Endothelial cell of umbilical vein (primary cell): ENCODE data around the gene IPP. TPM values are rescaled to one million over a fixed set of nuclear protein-coding genes. Genes with fewer than 3 reads are reported as not detected.
"Not testable (repeated sequence)": the region's sequence is repeated elsewhere in the genome, so short reads cannot be mapped to it uniquely, and the experiment has no call there.

Experiments
- BruUV-seq: library from RNA; stranded (reverse); fragments of 400-500 nt; replicated peaks from 2 replicates; lab custom pipeline; 2021; lab: Mats Ljungman, UMichigan
- CTCF ChIA-PET: fragments of 300-600, 350-600 bp; sonication (Branson Sonifier 250); formaldehyde crosslinking; loops from one replicate; lab custom pipeline; 2021; ENCODE audit warnings: antibody characterized with exemption, inconsistent platforms; lab: Charles Lee
- POLR2A ChIA-PET: fragments of 300-600, 350-600 bp; sonication (Branson Sonifier 250); formaldehyde crosslinking; loops from one replicate; lab custom pipeline; 2021; ENCODE audit warnings: antibody characterized with exemption, inconsistent platforms; lab: Charles Lee
- DNase-seq: peaks from one replicate; pipeline ENCODE4 v3.0.0-alpha.2; 2011; ENCODE audit warnings: low read depth, low spot score
- FAIRE-seq: peaks from 2 replicates; lab custom pipeline; 2011; peaks lifted over from hg19 to GRCh38; lab: Jason Lieb, UNC
- H2AFZ ChIP-seq: 2 replicates; pipeline ENCODE4 v1.6.0; 2012; ENCODE audit warnings: low read depth, low read length, control low read depth, inconsistent platforms
- H3K27ac ChIP-seq: 2 replicates; pipeline ENCODE4 v1.5.1; 2011; ENCODE audit warnings: low read depth, mild to moderate bottlenecking, control low read depth, low read length, moderate library complexity; ENCODE audit not compliant: insufficient read depth
- H3K27me3 ChIP-seq, 2 experiments: 2 replicates each; pipeline versions ENCODE4 v1.6.0 to v1.6.1; 2011; ENCODE audit warnings: low read length in 2 of 2, mixed read lengths in 1 of 2; ENCODE audit not compliant: control insufficient read depth in 2 of 2, insufficient read depth in 2 of 2
- H3K36me3 ChIP-seq, 2 experiments: 2 replicates in 1 of 2; 3 replicates in 1 of 2; pipeline ENCODE4 v1.5.1; 2011; ENCODE audit warnings: low read length in 2 of 2, mild to moderate bottlenecking in 1 of 2, moderate library complexity in 1 of 2; ENCODE audit not compliant: control insufficient read depth in 2 of 2, insufficient read depth in 2 of 2; ENCODE audit errors: extremely low read depth in 1 of 2
- H3K4me1 ChIP-seq: 3 replicates; pipeline ENCODE4 v1.5.1; 2011; ENCODE audit warnings: mild to moderate bottlenecking, low read length; ENCODE audit not compliant: control insufficient read depth, insufficient read depth; ENCODE audit errors: extremely low read depth
- H3K4me2 ChIP-seq: 2 replicates; pipeline ENCODE4 v1.6.1; 2011; ENCODE audit warnings: low read length, control low read depth, mixed read lengths; ENCODE audit not compliant: insufficient read depth
- H3K4me3 ChIP-seq, 3 experiments: fragments of 200-600 bp in 1 of 3; sonication (generic), shearing (Covaris generic) in 1 of 3; replicated peaks in 1 of 3; 2 replicates each; pipeline ENCODE4 v1.5.1; 2011 to 2016; ENCODE audit warnings: control low read depth in 3 of 3, low read length in 3 of 3, mild to moderate bottlenecking in 2 of 3, inconsistent platforms in 1 of 3, low read depth in 1 of 3, moderate library complexity in 1 of 3; ENCODE audit not compliant: insufficient read depth in 1 of 3
- H3K79me2 ChIP-seq: 2 replicates; pipeline ENCODE4 v1.6.0; 2012; ENCODE audit warnings: low read length, inconsistent platforms; ENCODE audit not compliant: control insufficient read depth, insufficient read depth
- H3K9ac ChIP-seq: replicated peaks from 2 replicates; pipeline ENCODE3; 2011; ENCODE audit warnings: low read length, control low read depth; ENCODE audit not compliant: insufficient read depth; ENCODE audit errors: extremely low read depth
- H3K9me1 ChIP-seq: replicated peaks from 3 replicates; pipeline ENCODE4 v1.6.0; 2011; ENCODE audit warnings: mild to moderate bottlenecking, low read length; ENCODE audit not compliant: control insufficient read depth, insufficient read depth; ENCODE audit errors: extremely low read depth
- H3K9me3 ChIP-seq: replicated peaks from 2 replicates; pipeline ENCODE4 v1.5.1; 2012; ENCODE audit warnings: low read length, inconsistent platforms; ENCODE audit not compliant: control insufficient read depth, insufficient read depth
- H4K20me1 ChIP-seq: replicated peaks from 2 replicates; pipeline ENCODE3; 2011; ENCODE audit warnings: mild to moderate bottlenecking, low read length; ENCODE audit not compliant: control insufficient read depth, insufficient read depth; ENCODE audit errors: extremely low read depth
- CTCF ChIP-seq, 2 donors: IDR thresholded peaks; 1 replicate in 1 of 2; 2 replicates in 1 of 2; pipeline ENCODE4 v1.5.1; 2011; ENCODE audit warnings: low read length in 2 of 2, mild to moderate bottlenecking in 2 of 2, moderate library complexity in 2 of 2, control low read depth in 1 of 2, inconsistent platforms in 1 of 2, low read depth in 1 of 2; ENCODE audit not compliant: insufficient read depth in 1 of 2; ENCODE audit errors: extremely low read depth in 1 of 2
- EZH2 ChIP-seq: IDR thresholded peaks from 2 replicates; pipeline ENCODE4 v1.6.1; 2012; ENCODE audit warnings: borderline replicate concordance, low read depth, mild to moderate bottlenecking, moderate library complexity, low read length, inconsistent platforms; ENCODE audit not compliant: severe bottlenecking
- FOS ChIP-seq: IDR thresholded peaks from 2 replicates; pipeline ENCODE4 v1.6.1; 2011; ENCODE audit warnings: mild to moderate bottlenecking, low read length, moderate library complexity, borderline replicate concordance; ENCODE audit not compliant: insufficient read depth
- GATA2 ChIP-seq: IDR thresholded peaks from 2 replicates; pipeline ENCODE4 v1.7.0; 2011; ENCODE audit warnings: low read depth, mild to moderate bottlenecking, moderate library complexity, mixed read lengths, low read length; ENCODE audit not compliant: insufficient read length, insufficient read depth
- JUN ChIP-seq: IDR thresholded peaks from 2 replicates; pipeline ENCODE4 v1.6.1; 2011; ENCODE audit warnings: borderline replicate concordance, low read depth; ENCODE audit not compliant: insufficient read length, insufficient read depth
- MAX ChIP-seq: IDR thresholded peaks from 2 replicates; pipeline ENCODE4 v1.6.1; 2011; ENCODE audit not compliant: insufficient read depth, insufficient read length
- MYC ChIP-seq: IDR thresholded peaks from one replicate; pipeline ENCODE4 v1.6.1; 2011; ENCODE audit warnings: mild to moderate bottlenecking, low read depth, low read length
- POLR2A ChIP-seq: IDR thresholded peaks from 2 replicates; pipeline ENCODE4 v1.6.1; 2012; ENCODE audit warnings: low read depth, mild to moderate bottlenecking, control low read depth, low read length
- POLR2AphosphoS5 ChIP-seq: IDR thresholded peaks from 2 replicates; pipeline ENCODE4 v1.6.1; 2012; ENCODE audit warnings: low read depth, mild to moderate bottlenecking, control low read depth, low read length, moderate library complexity; ENCODE audit not compliant: insufficient read depth
- dilution Hi-C: fragments of 300-500 bp; cut with MboI; formaldehyde crosslinking; loops from one replicate; pipeline ENCODE4 v1.15.0; 2019; ENCODE audit warnings: low sequenced_read_pairs; ENCODE audit not compliant: extremely low pct_ligation_motif_present
- intact Hi-C: fragments of 100-400 bp; cut with micrococcal nuclease; formaldehyde crosslinking; loops from one replicate; pipeline ENCODE4 v1.10.0; 2022
- polyA plus RNA-seq, 4 experiments: library from polyadenylated mRNA; depleted of rRNA in 3 of 4; stranded (reverse) in 3 of 4; unstranded in 1 of 4; fragments of >200 nt; gene quantifications; 2 replicates each; pipeline versions ENCODE4 v1.2.1 to v1.2.3, GENCODE V29; 2011 to 2012; ENCODE audit warnings: missing spikeins in 1 of 4
- total RNA-seq: library from RNA; stranded (reverse); gene quantifications from 2 replicates; pipeline ENCODE4 v1.2.3, GENCODE V29; 2021

Gene IPP
- total and polyA plus RNA-seq, 2 donors (not counting 3 experiments of a cell fraction or from before 2014, with no cell fraction given) = 2.1 to 6.3 TPM

- H2AFZ ChIP-seq, H3K9me1 ChIP-seq, H3K79me2 ChIP-seq, dilution Hi-C loops, POLR2A ChIA-PET, DNase-seq, H3K4me3 ChIP-seq, intact Hi-C loops, H3K9me3 ChIP-seq, H3K4me2 ChIP-seq, BruUV-seq, H3K27ac ChIP-seq, H3K27me3 ChIP-seq, CTCF ChIA-PET, H3K9ac ChIP-seq, H3K36me3 ChIP-seq, H3K4me1 ChIP-seq, FAIRE-seq, H4K20me1 ChIP-seq: not testable (repeated sequence)
Measured at GRCh38 chr1:45717386-45717785, 33.1 kb downstream of the IPP start.

- dilution Hi-C loops = no loop called here
- peaks cover 0 to 2% of the 10 kb centered on the region in 2 experiments for H3K36me3 ChIP-seq
- no peak overlapping the region for H3K4me2 ChIP-seq
- no peaks in the 10 kb centered on the region for H3K79me2 ChIP-seq
- ChIA-PET POLR2A (no interaction called here), CTCF (no interaction called here)
- DNase-seq (no peak), FAIRE-seq (no peak)
- intact Hi-C loops = no loop called here
- no peak overlapping the region for H3K27ac ChIP-seq
- H3K9me1 ChIP-seq = no peaks in the 10 kb centered on the region
- no peaks in the 10 kb centered on the region for H4K20me1 ChIP-seq
- no peak overlapping the region for H3K4me3 ChIP-seq
- BruUV-seq = no TSS peak
- H2AFZ ChIP-seq = no peak overlapping the region
- TF ChIP-seq MYC (no peak), POLR2AphosphoS5 (no peak), MAX (no peak), EZH2 (no peak), GATA2 (no peak), JUN (no peak), FOS (no peak), POLR2A (no peak), CTCF (IDR thresholded peaks at IDR 0.05; ENCODE audit: extremely low read depth in 1 of 2, insufficient read depth in 1 of 2, low read depth in 1 of 2, low read length in 2 of 2) (no peak)
- H3K4me1 ChIP-seq = no peaks in the 10 kb centered on the region
- no peaks in the 10 kb centered on the region for H3K27me3 ChIP-seq
- H3K9ac ChIP-seq = no peak overlapping the region
- H3K9me3 ChIP-seq = no peaks in the 10 kb centered on the region
Measured at GRCh38 chr1:45716700-45717099, 33.8 kb downstream of the IPP start.
